SU-DHL-6 (cell line): ENCODE results near the gene LRRFIP1.

ENCODE experiments used
- H2AFZ ChIP-seq: fragments of 200-600 bp; sonication (generic); 2 replicates; pipeline ENCODE4 v1.6.1; 2014; ENCODE audit warnings: low read depth, mild to moderate bottlenecking, moderate library complexity, mixed read lengths, antibody characterized with exemption, low read length; ENCODE audit not compliant: severe bottlenecking
- H3F3A ChIP-seq: fragments of 200-600 bp; shearing (Covaris generic); 2 replicates; pipeline ENCODE4 v1.6.0; 2016; ENCODE audit warnings: antibody characterized with exemption, mild to moderate bottlenecking; ENCODE audit not compliant: insufficient read depth
- H3K27ac ChIP-seq: fragments of 200-600 bp; sonication (generic); 2 replicates; pipeline ENCODE4 v1.5.1; 2016; ENCODE audit warnings: low read depth, mild to moderate bottlenecking, low read length, moderate library complexity, mixed read lengths
- H3K27me3 ChIP-seq: fragments of 200-600 bp; sonication (generic), shearing (Covaris generic); 2 replicates; pipeline ENCODE4 v1.6.0; 2014; ENCODE audit warnings: mild to moderate bottlenecking, low read length
- H3K36me3 ChIP-seq: fragments of 200-600 bp; sonication (generic); 2 replicates; pipeline ENCODE4 v1.6.1; 2014; ENCODE audit warnings: mild to moderate bottlenecking, low read length, mixed read lengths
- H3K4me2 ChIP-seq: fragments of 300-600, 200-600 bp; shearing (Covaris generic), sonication (generic); 2 replicates; pipeline ENCODE4 v1.6.0; 2014; ENCODE audit warnings: low read length, low read depth, mild to moderate bottlenecking; ENCODE audit not compliant: poor library complexity, severe bottlenecking
- H3K4me3 ChIP-seq: fragments of 200-600 bp; sonication (generic); 2 replicates; pipeline ENCODE4 v1.5.1; 2014; ENCODE audit warnings: antibody characterized with exemption, low read length, mild to moderate bottlenecking, mixed read lengths; ENCODE audit not compliant: insufficient read depth, poor library complexity, severe bottlenecking
- H3K79me2 ChIP-seq: fragments of 200-600 bp; sonication (generic); 2 replicates; pipeline ENCODE4 v1.6.1; 2014; ENCODE audit warnings: mild to moderate bottlenecking, low read length, moderate library complexity; ENCODE audit not compliant: insufficient read depth
- H3K9ac ChIP-seq: fragments of 200-600 bp; sonication (generic); 2 replicates; pipeline ENCODE4 v1.7.0; 2014; ENCODE audit warnings: mild to moderate bottlenecking, low read length
- H3K9me2 ChIP-seq: fragments of 200-600 bp; sonication (generic); replicated peaks from 2 replicates; pipeline ENCODE4 v1.6.1; 2014; ENCODE audit warnings: low read length; ENCODE audit not compliant: insufficient read depth
- H3K9me3 ChIP-seq: fragments of 200-600 bp; sonication (generic); 2 replicates; pipeline ENCODE4 v1.6.1; 2014; ENCODE audit warnings: low read length, mixed read lengths; ENCODE audit not compliant: insufficient read depth
- H4K20me1 ChIP-seq: fragments of 200-600 bp; sonication (generic); 2 replicates; pipeline ENCODE4 v1.6.1; 2014; ENCODE audit warnings: low read depth, mild to moderate bottlenecking, antibody characterized with exemption, low read length, moderate library complexity, mixed read lengths
- EZH2phosphoT487 ChIP-seq: fragments of 200-600 bp; sonication (generic), shearing (Covaris generic); conservative IDR thresholded peaks from 2 replicates; pipeline ENCODE4 v1.6.1; 2018; ENCODE audit warnings: mild to moderate bottlenecking, antibody characterized with exemption, low read length, moderate library complexity, mixed read lengths
- TF ChIP-seq, protein P1 (sequence below): fragments of 200-600 bp; sonication (generic); IDR thresholded peaks from one replicate; pipeline ENCODE4 v1.5.1; 2017; ENCODE audit warnings: antibody characterized with exemption, mild to moderate bottlenecking, low read length, moderate library complexity; ENCODE audit not compliant: insufficient read depth, poor library complexity, severe bottlenecking

Gene LRRFIP1

GRCh38 chr2:237738255-237738654 lies 110.9 kb downstream of the LRRFIP1 start:
- Histone ChIP-seq H3K36me3 (no peaks in the 10 kb centered on the region), H3F3A (no peaks in the 10 kb centered on the region), H3K9me2 (no peaks in the 10 kb centered on the region), H3K27me3 (no peaks in the 10 kb centered on the region), H3K4me2 (no peak overlapping the region), H3K9me3 (no peaks in the 10 kb centered on the region), H3K27ac (no peak overlapping the region), H3K9ac (no peak overlapping the region), H3K79me2 (no peaks in the 10 kb centered on the region), H3K4me3 (no peak overlapping the region), H4K20me1 (no peaks in the 10 kb centered on the region), H2AFZ (no peak overlapping the region)
- TF ChIP-seq, protein P1, sequence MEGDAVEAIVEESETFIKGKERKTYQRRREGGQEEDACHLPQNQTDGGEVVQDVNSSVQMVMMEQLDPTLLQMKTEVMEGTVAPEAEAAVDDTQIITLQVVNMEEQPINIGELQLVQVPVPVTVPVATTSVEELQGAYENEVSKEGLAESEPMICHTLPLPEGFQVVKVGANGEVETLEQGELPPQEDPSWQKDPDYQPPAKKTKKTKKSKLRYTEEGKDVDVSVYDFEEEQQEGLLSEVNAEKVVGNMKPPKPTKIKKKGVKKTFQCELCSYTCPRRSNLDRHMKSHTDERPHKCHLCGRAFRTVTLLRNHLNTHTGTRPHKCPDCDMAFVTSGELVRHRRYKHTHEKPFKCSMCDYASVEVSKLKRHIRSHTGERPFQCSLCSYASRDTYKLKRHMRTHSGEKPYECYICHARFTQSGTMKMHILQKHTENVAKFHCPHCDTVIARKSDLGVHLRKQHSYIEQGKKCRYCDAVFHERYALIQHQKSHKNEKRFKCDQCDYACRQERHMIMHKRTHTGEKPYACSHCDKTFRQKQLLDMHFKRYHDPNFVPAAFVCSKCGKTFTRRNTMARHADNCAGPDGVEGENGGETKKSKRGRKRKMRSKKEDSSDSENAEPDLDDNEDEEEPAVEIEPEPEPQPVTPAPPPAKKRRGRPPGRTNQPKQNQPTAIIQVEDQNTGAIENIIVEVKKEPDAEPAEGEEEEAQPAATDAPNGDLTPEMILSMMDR, result no peak
- TF ChIP-seq EZH2phosphoT487, result no peak

DNA sequence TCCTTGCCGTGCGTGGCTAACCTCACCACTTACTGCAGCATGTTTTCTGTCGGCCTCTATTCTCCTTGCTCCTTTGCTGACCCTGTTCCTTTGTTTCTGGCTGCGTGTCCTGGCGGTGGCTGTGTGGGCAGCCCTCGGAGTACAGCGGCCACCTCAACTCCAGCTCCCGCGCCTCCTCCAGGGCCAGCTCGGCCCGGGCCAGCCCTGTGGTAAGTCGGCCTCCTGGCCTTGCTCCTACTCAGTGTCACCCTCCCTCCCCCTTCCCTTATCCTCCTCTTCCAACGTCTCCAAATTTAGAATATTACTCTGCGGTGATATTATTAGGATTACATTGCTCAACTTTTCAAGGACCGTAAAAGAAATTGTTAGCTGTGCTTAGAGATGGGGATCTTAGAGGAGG lies 111.7 kb downstream of the LRRFIP1 start:
- no peaks in the 10 kb centered on the region for H3K27me3 ChIP-seq
- H3K9ac ChIP-seq, result no peak overlapping the region
- H3K4me3 ChIP-seq, result no peak overlapping the region
- no peak for TF ChIP-seq EZH2phosphoT487
- TF ChIP-seq, protein P1, result no peak
- no peaks in the 10 kb centered on the region for H3K9me3 ChIP-seq
- no peaks in the 10 kb centered on the region for H3F3A ChIP-seq
- H4K20me1 ChIP-seq, result no peaks in the 10 kb centered on the region
- H3K4me2 ChIP-seq, result no peak overlapping the region
- no peaks in the 10 kb centered on the region for H3K9me2 ChIP-seq
- H2AFZ ChIP-seq, result no peak overlapping the region
- no peaks in the 10 kb centered on the region for H3K36me3 ChIP-seq
- no peak overlapping the region for H3K27ac ChIP-seq
- no peaks in the 10 kb centered on the region for H3K79me2 ChIP-seq

DNA sequence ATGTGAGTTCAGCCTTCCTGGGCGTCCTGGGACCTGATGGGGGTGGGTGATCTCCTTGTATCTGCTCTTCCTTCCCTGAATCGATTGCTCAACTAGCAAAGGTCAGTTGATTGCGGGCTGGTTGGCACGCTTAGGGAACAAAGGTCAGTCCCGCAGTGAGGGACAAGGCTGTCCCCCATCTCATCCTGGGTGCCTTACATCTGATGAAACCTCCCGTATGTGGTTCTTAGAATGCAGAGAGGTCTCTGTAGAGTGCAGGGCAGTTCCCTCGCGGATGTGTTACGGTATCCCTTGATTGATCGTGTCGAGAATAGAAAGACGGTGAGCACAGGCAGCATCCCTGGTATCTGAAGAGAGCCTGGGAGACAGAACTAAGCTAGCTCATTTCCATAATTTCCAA lies 114.8 kb downstream of the LRRFIP1 start:
- no peak overlapping the region for H2AFZ ChIP-seq
- no peaks in the 10 kb centered on the region for H3K36me3 ChIP-seq
- H3K4me3 ChIP-seq, result no peak overlapping the region
- H3K27me3 ChIP-seq, result no peaks in the 10 kb centered on the region
- no peaks in the 10 kb centered on the region for H3F3A ChIP-seq
- no peak overlapping the region for H3K9ac ChIP-seq
- H3K9me2 ChIP-seq, result no peaks in the 10 kb centered on the region
- no peak overlapping the region for H3K4me2 ChIP-seq
- H3K79me2 ChIP-seq, result no peaks in the 10 kb centered on the region
- no peaks in the 10 kb centered on the region for H3K9me3 ChIP-seq
- TF ChIP-seq EZH2phosphoT487, result no peak
- TF ChIP-seq, protein P1, result no peak
- H3K27ac ChIP-seq, result no peak overlapping the region
- H4K20me1 ChIP-seq, result no peaks in the 10 kb centered on the region
